Measurements from ENCODE around the gene B4GALNT3. TPM values are rescaled to one million over a fixed set of nuclear protein-coding genes. Genes with fewer than 3 reads are reported as not detected.

B4GALNT3 gene
- total RNA-seq, 3 donors from 2014 or later (not counting 1 experiment from before 2014, with no cell fraction given) = 0.93 to 4.2 TPM; not detected in 1

GRCh38 chr12:509500-509899, 49.8 kb downstream of the B4GALNT3 start:
- Histone ChIP-seq H3K4me1 (ENCODE audit: control insufficient read depth, insufficient read depth, low read length) (no peaks in the 10 kb centered on the region), H3K27ac (ENCODE audit: low read length) (no peak overlapping the region), H3K4me3 (ENCODE audit: low read length) (no peak overlapping the region), H3K9me3 (ENCODE audit: control insufficient read depth, insufficient read depth, low read length) (no peaks in the 10 kb centered on the region), H3K27me3 (ENCODE audit: control insufficient read depth, insufficient read depth, low read length) (no peaks in the 10 kb centered on the region), H3K36me3 (ENCODE audit: control insufficient read depth, insufficient read depth, low read length) (no peaks in the 10 kb centered on the region)
- ATAC-seq (no peak), DNase-seq (no peak)
- 76% methylated on average over 5 of the region's 5 CpGs for WGBS (ENCODE audit: insufficient coverage)
- Mint-ChIP-seq H3K9me3 (no peaks in the 10 kb centered on the region), H3K27me3 (ENCODE audit: low read depth in 2 of 2) (peaks cover 8 to 20% of the 10 kb centered on the region in 2 donors), H3K27ac (no peak overlapping the region), H3K4me1 (peaks cover 0 to 6% of the 10 kb centered on the region in 2 donors), H3K4me3 (no peak overlapping the region), H3K36me3 (no peaks in the 10 kb centered on the region)
- intact Hi-C loops (cut with micrococcal nuclease) = no loop called here
- TF ChIP-seq, protein P1, sequence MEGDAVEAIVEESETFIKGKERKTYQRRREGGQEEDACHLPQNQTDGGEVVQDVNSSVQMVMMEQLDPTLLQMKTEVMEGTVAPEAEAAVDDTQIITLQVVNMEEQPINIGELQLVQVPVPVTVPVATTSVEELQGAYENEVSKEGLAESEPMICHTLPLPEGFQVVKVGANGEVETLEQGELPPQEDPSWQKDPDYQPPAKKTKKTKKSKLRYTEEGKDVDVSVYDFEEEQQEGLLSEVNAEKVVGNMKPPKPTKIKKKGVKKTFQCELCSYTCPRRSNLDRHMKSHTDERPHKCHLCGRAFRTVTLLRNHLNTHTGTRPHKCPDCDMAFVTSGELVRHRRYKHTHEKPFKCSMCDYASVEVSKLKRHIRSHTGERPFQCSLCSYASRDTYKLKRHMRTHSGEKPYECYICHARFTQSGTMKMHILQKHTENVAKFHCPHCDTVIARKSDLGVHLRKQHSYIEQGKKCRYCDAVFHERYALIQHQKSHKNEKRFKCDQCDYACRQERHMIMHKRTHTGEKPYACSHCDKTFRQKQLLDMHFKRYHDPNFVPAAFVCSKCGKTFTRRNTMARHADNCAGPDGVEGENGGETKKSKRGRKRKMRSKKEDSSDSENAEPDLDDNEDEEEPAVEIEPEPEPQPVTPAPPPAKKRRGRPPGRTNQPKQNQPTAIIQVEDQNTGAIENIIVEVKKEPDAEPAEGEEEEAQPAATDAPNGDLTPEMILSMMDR (IDR thresholded peaks at IDR 0.05) = no peak

- H3K36me3 Mint-ChIP-seq = no peaks in the 10 kb centered on the region
- TF ChIP-seq, protein P1 (IDR thresholded peaks at IDR 0.05) = no peak
- ATAC-seq = no peak
- no peaks in the 10 kb centered on the region for H3K9me3 Mint-ChIP-seq
- DNase-seq = no peak
- H3K27me3 ChIP-seq (ENCODE audit: control insufficient read depth, insufficient read depth, low read length) = no peaks in the 10 kb centered on the region
- H3K27me3 Mint-ChIP-seq (ENCODE audit: low read depth in 2 of 2) = peaks cover 8 to 20% of the 10 kb centered on the region in 2 donors
- intact Hi-C loops (cut with micrococcal nuclease) = no loop called here
- no peaks in the 10 kb centered on the region for H3K9me3 ChIP-seq (ENCODE audit: control insufficient read depth, insufficient read depth, low read length)
- no peak overlapping the region for H3K4me3 Mint-ChIP-seq
- peaks cover 0 to 6% of the 10 kb centered on the region in 2 donors for H3K4me1 Mint-ChIP-seq
- WGBS (ENCODE audit: insufficient coverage) = 72% methylated on average over 12 of the region's 12 CpGs
- H3K36me3 ChIP-seq (ENCODE audit: control insufficient read depth, insufficient read depth, low read length) = no peaks in the 10 kb centered on the region
- no peak overlapping the region for H3K27ac ChIP-seq (ENCODE audit: low read length)
- no peaks in the 10 kb centered on the region for H3K4me1 ChIP-seq (ENCODE audit: control insufficient read depth, insufficient read depth, low read length)
- H3K4me3 ChIP-seq (ENCODE audit: low read length) = no peak overlapping the region
- H3K27ac Mint-ChIP-seq = no peak overlapping the region
Observed at GRCh38 chr12:510071-510825, 50.5 kb downstream of the B4GALNT3 start.

DNA sequence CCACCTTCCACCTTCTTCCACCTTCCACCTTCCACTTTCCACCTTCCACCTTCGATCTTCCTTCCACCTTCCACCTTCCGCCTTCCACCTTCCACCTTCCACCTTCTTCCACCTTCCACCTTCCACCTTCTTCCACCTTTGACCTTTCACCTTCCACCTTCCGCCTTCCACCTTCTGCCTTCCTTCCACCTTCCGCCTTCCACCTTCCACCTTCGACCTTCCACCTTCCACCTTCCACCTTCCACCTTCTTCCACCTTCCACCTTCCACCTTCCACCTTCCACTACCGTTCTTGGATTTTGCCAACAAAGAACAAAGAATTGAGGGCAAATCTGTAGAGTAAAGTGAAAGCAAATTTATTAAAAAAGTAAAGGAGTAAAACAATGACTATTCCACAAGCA, 53.2 kb downstream of the B4GALNT3 start:
- no peak overlapping the region for H3K4me3 Mint-ChIP-seq
- ATAC-seq (no peak), DNase-seq (no peak)
- intact Hi-C loops (cut with micrococcal nuclease) = no loop called here
- WGBS (ENCODE audit: insufficient coverage) = 96% methylated on average over 5 of the region's 6 CpGs
- Histone ChIP-seq H3K4me3 (ENCODE audit: low read length) (no peak overlapping the region), H3K36me3 (ENCODE audit: control insufficient read depth, insufficient read depth, low read length) (no peaks in the 10 kb centered on the region), H3K9me3 (ENCODE audit: control insufficient read depth, insufficient read depth, low read length) (no peaks in the 10 kb centered on the region), H3K27me3 (ENCODE audit: control insufficient read depth, insufficient read depth, low read length) (no peaks in the 10 kb centered on the region), H3K4me1 (ENCODE audit: control insufficient read depth, insufficient read depth, low read length) (no peaks in the 10 kb centered on the region), H3K27ac (ENCODE audit: low read length) (no peak overlapping the region)
- TF ChIP-seq, protein P1 (IDR thresholded peaks at IDR 0.05) = no peak
- no peaks in the 10 kb centered on the region for H3K36me3 Mint-ChIP-seq
- H3K27ac Mint-ChIP-seq = no peak overlapping the region
- peaks cover 0 to 6% of the 10 kb centered on the region in 2 donors for H3K4me1 Mint-ChIP-seq
- no peaks in the 10 kb centered on the region for H3K9me3 Mint-ChIP-seq
- peaks cover 0 to 20% of the 10 kb centered on the region in 2 donors for H3K27me3 Mint-ChIP-seq (ENCODE audit: low read depth in 2 of 2)

DNA sequence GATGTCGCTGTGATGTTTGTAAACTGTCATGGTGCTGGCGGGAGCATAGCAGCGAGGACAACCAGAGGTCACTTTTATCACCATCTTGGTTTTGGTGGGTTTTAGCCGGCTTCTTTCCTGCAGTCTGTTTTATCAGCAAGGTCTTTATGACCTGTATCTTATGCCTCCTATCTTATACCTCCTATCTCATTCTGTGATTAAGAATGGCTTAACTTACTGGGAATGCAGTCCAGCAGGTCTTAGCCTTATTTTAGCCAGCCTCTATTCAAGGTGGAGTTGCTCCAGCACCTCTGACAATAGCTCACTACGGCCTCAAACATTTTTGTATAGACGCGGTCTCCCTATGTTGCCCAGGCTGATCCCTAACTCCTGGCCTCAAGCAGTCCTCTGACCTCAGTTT, 53.7 kb downstream of the B4GALNT3 start:
- DNase-seq (no peak), ATAC-seq (no peak)
- Mint-ChIP-seq H3K27me3 (ENCODE audit: low read depth in 2 of 2) (peaks cover 0 to 20% of the 10 kb centered on the region in 2 donors), H3K9me3 (no peaks in the 10 kb centered on the region), H3K36me3 (no peaks in the 10 kb centered on the region), H3K27ac (no peak overlapping the region), H3K4me3 (no peak overlapping the region), H3K4me1 (peaks cover 0 to 6% of the 10 kb centered on the region in 2 donors)
- WGBS (ENCODE audit: insufficient coverage) = 90% methylated on average over 7 of the region's 7 CpGs
- Histone ChIP-seq H3K36me3 (ENCODE audit: control insufficient read depth, insufficient read depth, low read length) (no peaks in the 10 kb centered on the region), H3K9me3 (ENCODE audit: control insufficient read depth, insufficient read depth, low read length) (no peaks in the 10 kb centered on the region), H3K4me1 (ENCODE audit: control insufficient read depth, insufficient read depth, low read length) (no peaks in the 10 kb centered on the region), H3K27me3 (ENCODE audit: control insufficient read depth, insufficient read depth, low read length) (no peaks in the 10 kb centered on the region), H3K27ac (ENCODE audit: low read length) (no peak overlapping the region), H3K4me3 (ENCODE audit: low read length) (no peak overlapping the region)
- TF ChIP-seq, protein P1 (IDR thresholded peaks at IDR 0.05) = no peak
- intact Hi-C loops (cut with micrococcal nuclease) = no loop called here

Measured in natural killer cell (primary cell).